Fibroblast of skin of left biceps (primary cell): ENCODE data around the gene PNMA1.

Experiments used
- DNase-seq, 2 experiments: peaks; one replicate each; pipeline ENCODE4 v3.0.0-alpha.2; 2013; ENCODE audit warnings: low read depth in 2 of 2

PNMA1 gene

DNA sequence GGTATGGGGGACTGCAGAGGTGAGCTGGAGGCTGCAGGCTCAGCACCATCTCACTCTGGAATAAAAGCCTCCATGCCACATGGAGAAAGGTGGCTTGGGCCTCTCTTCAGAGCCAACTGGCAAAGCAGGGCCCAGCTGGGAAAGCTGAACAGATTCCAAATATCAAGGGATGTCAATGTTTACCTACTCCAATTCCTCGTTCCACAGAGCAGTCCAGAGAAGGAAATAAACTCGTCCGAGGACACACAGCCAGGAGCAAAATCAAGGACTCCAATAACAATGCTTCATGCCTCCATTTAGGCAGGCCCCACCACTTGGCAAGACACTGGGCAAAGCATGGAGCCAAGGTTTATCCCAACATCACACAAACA lies 36.3 kb upstream of the PNMA1 start:
- no peak for DNase-seq

DNA sequence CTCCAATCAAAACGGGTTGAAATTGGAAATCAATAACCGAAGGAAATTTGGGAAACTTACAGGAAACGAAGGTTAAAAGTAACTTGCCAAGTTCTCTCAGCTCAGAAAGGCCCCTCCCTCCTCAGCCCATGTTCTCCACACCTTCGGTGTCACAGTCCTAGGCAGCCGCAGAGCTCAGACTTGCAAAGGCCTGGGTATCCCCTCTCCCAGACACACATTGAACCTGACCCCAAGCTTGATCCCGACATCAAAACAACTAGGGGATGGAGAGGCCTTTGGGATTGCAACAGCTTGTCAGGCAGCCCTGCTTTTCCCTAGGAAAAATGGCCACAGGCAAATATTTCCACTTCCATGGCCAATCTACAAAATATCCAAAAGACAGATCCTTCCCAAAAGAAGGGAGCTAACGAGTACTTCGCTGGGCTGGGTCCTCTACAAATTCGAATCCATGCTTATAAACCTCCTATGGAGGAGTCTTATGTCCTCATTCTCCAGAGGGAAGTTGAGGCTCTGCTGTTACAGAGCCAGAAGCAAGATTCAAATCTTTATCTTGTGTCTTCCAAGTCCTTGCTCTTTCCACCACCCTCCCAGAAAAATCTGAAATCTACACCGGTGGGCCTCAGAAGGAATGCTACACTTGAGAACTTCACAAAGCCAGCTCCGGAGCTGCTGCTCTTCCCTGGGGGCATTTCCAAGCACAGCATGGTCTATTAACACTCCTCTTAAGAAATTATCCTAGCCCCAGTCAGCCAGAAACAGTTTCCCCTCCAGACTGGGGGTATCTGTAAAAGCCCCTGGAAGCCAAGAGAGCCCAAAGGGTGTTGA lies 35.7 kb upstream of the PNMA1 start:
- DNase-seq: no peak

DNA sequence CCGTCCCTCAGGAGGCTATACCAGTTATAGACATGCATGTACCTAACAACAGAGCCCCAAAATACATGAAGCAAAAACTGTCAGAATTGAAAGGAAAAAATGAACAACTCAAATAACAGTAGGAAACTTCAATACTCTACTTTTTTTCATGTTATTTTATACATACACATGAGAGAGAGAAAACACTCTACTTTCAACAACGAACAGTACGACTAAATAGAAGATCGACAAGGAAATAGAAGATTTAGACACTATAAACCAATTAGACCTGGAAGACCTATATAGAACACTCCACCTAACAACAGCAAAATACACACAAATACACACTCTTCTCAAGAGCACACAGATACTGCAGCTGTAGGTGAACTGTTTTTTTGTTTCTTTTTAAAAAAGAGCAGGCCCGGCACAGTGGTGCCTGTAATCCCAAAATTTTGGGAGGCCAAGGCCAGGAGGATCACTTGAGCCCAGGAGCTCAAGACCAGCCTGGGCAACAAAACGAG lies 34.7 kb upstream of the PNMA1 start:
- no peak for DNase-seq

DNA sequence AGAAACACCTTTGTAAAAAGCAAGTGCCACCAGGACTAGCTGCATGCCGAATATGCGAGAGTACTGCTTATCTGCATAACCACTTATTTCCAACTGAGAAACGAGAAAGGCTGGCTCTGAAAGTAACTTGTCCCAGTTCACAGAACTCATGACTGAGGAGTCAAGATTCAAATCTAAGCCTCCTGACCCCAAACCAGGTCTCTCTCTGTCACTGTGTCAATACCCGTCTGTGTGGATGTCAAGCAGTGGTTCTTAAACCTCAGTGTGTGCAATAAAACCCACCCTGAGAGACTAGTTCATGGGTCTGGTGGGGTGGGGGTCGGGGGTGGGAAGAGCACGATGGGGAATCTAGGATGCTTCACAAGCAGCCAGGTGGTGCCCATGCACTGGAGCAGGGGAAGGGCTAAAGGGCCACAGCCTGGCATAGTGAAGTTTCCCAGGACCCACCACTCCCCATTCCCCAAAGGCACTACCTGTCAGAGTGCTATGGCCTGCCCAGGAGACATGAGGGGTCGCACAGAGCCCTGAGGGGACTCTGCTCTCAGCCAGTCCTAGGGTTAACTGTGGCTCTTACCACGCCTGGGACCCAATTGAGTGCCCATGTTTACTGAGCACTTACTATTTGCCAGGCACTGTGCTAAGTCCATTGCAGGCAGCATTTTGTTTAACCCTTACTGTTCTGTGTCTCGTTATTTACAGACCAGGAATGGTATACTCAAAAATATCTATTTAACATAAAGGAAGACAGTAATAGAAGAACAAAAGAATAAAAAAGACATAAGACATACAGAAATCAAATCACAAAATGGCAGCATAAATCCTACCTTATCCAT lies 33.4 kb upstream of the PNMA1 start:
- no peak for DNase-seq

DNA sequence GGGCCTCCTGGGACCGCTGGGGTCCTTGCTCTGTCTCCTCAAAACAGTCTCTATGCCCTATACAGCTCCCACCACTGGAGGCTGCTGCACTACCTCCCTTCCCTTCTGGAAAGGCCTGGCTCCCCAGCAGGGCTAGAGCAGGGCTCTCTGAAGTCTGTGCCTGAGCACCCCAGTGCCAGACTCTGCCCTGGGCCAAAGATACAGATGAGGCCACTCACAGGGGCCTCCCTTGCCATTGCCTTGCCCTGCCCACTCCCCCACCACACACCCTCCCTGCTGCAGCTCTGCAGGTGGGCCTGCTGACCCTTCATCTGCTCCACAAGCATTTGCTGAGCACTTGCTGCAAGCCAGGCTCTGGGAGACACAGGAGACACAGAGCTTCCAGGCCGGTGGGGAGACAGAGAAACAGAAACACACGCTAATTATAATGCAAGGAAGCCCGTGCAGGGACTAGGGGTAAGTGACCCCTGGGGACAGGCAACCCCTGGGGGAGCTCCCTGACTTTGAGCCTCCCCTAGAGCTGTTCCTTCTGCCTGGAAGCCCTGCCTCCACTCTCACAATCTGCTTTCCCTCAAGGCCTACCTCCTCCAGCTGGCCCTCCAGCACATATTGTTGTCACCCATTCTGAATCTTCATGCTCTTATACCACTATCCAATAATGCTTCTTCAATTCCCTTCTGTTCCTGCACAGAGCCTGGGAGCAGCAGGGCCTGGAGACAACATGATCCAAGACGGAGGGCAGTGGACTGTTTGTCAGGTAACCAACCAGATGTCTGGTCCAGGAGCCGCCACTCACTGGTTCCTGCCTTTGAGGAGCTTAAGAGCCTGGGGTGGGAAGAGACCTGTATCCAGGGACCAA lies 32.6 kb upstream of the PNMA1 start:
- DNase-seq: no peak

DNA sequence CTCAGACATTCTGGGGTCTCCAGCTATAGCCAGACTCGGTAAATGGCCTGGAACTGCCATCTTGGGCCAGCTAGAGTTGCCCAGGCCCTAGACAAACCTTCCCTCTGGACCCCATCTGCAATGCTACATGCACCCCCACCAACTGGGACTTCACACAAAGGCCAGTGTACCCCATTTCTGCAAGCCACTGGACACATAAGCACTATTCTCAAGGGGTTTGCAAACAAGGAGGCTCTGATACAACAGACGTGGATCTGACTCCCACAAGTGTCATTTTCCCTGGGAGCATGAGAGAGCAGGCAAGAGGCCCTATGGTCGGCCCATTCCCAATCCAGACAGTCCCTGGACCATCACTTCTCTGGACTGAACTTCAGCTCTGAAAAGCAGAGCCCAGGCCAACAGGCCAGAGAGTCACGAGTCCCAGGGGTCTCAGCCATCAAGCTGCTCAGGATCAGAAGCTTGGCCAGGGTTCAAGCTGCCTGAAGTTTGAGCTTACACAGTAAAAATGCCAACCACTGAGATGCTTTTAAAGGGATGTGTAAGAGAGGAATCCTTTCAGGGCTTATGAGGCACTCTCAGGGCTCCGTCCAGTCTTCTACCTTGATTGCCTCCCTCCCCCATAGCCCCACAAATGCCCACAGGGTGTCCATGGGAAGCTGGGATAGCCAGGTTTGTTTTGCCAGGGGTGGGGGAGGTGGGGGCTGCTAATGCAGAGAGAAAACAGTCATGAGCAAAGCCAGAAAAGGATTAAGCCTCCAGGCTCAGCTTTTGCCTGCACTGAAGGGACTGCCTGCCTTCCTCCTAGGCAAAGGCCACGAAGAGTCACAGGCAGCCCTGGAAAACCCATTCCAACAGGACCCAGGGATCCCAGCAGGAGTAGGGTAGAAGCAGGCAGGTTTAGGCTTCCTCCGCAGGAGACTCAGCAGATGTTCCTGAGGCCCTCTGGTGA lies 31.7 kb upstream of the PNMA1 start:
- DNase-seq: no peak

DNA sequence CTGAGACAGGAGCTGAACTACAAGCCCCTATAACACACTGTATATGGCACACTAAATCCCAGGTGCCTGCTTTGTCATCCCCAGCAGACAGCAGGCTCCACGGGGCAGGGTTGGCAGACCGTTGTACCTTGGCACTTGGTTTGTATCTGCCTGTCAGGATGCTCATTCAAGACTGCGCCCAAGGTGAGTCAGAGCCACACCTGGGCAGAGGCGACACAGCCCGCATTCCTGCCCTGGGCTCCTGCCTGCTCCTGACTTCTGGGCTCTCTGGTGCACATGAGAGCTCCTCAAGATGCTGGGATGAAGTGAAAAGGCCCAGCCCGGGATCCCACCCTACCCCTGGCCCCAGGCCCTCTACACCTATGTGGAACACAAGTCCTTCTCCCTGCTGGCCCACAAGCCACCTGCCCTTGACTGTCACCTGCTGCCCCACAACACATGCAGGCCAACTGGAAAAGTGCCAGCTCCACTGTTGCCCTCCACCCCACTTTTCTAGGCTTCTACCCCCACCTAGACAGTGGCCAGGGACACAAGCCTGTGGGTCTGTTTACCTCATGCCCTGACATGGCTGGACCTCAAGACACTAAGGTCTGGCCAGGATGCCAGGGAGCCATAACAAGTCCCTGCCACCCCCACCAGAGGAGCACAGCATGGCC lies 30.8 kb upstream of the PNMA1 start:
- no peak for DNase-seq

DNA sequence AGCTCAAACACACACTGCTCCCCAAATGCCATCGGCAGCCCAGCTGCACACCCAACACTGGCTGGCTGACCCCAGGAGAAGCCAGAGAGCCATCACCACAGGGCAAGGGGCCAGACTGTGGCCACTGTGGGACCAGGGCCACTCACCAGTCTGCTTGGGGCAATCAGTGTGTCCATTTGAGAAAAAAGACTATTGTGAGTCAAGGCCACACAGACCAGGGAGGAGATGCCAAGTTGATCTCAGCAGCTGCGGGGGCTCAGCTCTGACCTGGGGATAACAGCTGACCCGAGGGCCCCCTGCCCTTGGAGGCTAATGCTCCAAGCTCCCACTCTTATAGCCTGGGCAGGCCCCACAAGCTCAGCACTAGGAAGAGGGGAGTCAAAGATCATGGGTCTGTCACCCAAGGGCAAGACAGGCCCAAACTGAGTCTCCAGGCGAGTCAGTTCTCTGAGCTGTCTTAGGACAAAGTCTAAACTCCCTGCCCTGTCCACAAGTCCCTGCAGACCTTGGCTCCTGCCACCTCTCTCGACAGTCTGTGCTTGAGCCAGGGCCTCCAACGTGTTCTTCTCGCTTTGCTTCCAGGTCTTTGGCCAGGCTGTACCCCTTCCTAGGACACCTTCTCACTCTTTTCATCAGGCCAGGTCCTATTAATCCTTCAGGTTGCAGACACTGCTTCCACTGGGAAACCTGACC lies 30.1 kb upstream of the PNMA1 start:
- DNase-seq: no peak

DNA sequence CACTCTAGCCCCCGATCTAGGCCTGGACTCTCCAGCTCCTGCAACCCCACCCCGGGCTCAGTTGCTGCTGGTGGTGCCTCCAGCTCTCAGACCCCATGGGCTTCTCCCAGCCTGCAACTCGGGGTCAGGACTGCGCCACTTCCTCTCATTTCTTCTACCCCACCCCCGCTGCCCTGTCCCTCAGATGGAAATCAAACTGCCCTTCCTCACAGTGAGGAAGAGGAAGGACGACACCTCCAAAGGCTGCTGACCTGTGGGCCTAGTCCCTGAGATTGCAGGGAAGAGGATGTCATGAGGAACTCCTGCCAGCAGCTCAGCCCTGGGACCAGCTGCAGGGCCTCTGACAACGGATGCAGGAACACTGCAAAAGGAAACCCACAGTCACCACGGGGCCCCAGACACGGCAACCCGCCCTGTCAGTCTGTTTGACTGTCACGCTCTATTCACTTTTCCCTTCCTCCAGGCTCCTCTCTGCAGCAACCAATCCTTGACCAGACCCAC lies 29.3 kb upstream of the PNMA1 start:
- no peak for DNase-seq

DNA sequence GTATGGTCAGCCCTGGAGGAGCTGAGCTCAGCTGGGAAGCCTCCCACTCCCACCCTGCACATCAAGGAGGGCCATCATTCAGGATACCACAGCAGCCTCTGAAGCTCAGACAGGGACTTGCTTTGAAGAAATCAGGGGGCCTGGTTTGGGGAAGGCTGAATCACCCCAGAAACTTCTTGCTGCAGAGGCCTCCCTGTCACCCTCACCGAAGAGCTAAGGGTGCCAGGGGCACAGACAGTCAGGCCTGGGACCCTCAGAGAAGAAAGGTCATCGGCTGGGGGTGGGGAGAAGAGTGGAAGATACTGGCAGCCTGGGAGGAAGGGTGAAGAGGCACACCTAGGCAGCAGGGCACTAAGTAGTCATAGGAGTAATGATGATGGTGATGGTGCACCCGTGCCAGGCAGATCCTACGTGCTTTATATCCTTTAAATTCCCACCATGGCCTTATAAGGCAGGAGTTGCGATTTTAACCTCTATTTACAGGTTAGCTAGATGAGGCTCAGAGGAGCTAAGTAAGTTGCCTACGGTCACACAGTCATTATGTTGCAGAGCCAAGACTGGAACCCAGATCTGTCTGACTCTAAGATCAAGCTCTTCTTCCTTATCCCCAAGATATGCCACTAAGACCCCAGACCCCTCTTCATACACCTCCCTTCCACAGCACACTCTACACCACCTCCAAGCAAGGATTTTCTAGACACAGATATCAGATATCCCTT lies 28.5 kb upstream of the PNMA1 start:
- no peak for DNase-seq

DNA sequence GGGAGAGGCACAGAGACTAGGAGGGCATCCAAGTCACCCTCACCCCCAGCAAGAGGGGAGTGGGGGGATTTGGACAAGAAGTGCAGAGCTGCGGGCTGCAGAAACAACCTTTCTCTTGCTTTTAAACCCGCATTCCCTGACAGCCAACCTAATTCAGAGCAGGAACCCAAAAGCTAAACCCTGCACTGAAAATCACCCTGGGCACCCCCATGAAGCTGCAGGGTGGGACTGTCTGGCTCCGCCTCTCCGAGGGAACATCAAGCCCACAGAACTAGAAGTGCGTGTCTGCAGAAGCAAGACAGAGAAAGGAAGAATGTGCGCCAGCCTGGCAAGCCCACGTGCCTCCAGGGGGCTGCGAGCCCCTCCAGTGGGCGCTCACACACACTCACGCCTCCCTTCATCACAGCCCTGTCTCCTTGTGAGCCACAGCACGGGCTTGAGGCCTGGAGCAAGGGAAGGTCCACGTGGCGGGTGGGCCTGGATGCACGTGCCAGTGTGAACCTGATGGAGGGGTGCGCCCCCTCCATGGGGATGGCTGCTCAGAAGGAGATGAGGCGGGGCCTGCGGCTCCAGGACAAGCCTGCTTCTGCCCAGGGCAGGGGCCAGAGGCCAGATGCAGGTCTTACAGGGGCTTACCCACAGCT lies 27.8 kb upstream of the PNMA1 start:
- DNase-seq: no peak

DNA sequence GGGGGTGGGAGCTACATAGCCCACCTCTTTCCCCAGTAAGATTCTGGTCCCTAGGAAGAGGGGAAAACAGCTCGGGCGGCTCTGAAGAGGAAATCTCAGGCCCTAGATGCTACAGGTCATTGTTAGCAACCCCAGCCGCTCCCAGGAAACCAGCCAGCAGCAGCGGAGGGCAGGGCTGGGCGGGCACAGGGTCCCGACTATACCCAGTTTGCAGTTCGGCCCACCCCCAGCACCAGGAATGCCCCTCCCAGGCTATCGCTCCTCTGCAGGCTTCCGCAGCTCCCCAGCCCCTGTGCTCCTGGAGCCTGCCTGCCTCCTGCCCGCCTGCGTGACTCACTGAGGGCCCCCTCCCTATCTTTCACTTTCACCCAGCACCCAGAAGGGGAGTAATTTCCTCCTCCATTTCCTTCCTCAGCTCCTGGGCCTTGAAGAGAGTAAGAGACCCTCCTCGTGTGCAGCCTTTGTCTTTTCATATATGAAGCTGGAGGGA lies 27.2 kb upstream of the PNMA1 start:
- no peak for DNase-seq

DNA sequence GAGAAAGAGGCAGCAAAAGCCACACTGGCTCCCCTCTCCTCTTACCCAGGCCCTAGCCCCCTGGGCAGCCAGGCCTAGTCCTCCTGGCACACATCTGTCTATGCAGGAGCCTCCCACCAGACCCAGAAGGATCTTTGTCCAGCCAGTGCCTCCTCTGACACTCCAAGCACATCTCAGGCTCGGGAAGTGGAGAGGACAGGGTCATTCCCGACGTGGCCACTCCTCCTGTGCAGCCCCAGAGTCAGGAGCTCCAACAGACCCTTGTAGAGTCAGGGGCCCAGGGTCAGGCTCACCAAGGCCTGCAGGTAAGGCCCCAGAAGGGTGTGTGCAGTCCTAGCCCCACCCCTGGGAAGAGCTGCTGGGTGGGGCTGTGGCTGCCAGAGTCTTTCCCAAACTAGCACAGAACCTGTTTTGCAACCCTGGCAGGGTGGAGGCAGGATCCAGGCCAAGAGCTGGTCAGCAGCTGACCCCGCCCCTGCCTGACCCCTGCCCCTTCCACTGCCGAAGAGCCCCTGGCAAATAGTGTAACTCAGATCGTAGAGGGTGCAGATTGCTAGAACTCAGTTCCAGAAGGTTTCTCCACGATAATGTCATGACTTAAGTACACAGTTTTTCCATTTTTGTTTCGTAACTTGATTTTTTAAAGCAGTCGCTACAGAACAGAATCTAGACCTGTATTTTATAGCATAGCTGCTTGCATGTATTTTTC lies 26.6 kb upstream of the PNMA1 start:
- no peak for DNase-seq

DNA sequence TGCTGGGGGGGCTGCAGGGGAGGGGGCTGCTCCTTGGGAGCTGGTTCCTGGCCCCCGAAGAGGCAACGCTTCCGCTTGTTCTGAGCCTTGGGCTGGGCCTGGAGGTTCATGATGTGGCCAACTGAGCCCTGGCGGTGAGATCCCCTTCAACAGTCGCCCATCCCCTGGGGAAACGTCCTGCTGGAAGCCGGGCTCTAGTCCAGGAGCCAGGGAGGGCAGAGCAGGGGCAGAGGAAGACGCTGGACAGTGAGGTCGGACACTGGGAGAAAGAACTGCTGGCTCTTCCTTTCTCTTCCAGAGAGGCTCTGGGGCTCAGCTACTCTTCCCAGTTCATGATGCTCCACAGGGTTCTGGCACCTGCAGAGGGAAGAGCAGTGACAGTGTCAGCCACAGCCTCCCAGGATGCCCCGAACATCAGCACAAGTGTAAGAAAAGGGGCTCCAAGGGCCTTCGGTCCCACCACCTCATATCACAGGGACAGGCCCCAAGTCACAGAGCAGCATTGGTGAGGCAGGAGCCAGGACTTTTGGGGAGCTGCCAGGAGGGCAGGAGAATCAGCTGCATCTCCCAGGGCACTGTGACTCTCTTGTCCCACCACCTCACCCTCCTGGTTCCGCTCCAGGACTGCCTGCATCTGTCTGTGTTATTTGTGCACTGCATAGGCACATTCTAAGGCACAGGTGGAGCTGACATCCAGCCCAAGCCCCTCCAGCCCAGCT lies 25.9 kb upstream of the PNMA1 start:
- DNase-seq: no peak

DNA sequence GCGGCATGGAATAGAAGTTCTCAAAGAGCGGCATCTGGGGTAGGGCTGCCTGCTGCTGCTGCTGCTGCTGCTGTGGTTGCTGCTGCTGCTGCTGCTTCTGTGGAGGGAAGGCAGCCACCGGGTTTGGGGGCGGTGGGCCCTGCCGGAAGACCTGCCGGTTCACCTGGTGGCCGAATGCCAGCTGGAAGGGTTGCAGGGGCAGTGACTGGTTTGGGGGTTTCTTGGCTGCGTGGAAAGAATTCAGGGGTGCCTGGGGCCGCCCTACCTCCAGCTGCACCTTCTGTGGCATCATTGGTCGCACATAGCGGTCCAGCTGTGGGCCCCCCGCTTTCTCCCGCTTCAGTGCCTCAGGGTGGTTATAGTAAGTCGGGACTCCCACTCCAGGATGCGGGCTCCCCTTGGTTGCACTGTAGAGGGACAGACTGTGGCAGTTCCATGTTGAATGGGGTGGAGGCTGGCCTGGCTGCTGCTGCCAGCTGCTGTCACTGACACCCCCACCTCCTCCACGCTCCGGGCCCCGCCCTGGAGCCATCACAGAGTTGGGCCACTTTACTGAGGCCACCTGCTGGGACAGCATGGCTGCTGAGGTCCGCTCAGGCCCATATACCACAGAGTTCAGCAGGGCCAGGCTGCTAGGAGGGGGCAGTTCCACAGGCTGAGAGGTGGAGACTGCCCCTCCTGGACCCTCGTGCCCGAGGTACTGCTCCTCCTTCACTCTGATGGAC lies 25.2 kb upstream of the PNMA1 start:
- DNase-seq: no peak

DNA sequence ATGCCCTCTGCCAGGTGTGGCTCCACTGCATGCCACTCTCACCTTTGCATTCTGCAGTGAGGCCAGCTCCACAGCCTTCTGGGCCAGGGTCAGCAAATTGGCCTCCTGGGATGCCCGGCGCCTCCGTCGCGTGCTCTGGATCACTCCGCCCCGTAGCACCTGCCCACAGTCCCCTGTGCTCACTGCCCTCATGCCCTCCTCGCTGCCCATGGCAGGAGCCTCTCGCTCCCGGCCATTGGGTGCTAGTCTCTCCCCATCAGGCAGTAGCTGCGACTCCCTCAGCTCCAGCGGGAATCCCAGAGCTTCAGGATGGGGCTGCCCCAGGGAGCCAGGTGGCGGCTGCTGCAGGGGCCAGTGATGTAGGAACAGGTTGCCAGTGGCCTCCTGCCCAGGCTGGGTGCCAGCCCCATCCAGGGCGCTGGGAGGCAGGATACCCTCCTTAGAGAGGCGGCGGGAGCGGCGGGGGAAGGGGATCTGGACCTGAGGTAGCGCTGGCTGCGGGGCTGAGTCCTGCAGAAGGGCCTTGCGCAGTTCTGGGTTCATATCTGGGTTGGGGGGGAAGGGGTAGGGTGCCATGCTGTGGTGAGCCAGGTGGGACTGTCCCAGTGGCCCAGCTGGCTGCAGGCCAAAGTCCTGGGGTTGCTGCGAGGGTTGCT lies 24.5 kb upstream of the PNMA1 start:
- no peak for DNase-seq
